GM21515 (cell line): ENCODE results near the gene AUP1.

Source experiments
- ATAC-seq: cut with Tn5 transposase; IDR thresholded peaks from one replicate; pipeline ENCODE4 v1.9.1; 2021; ENCODE audit not compliant: unreplicated experiment

AUP1 gene

DNA sequence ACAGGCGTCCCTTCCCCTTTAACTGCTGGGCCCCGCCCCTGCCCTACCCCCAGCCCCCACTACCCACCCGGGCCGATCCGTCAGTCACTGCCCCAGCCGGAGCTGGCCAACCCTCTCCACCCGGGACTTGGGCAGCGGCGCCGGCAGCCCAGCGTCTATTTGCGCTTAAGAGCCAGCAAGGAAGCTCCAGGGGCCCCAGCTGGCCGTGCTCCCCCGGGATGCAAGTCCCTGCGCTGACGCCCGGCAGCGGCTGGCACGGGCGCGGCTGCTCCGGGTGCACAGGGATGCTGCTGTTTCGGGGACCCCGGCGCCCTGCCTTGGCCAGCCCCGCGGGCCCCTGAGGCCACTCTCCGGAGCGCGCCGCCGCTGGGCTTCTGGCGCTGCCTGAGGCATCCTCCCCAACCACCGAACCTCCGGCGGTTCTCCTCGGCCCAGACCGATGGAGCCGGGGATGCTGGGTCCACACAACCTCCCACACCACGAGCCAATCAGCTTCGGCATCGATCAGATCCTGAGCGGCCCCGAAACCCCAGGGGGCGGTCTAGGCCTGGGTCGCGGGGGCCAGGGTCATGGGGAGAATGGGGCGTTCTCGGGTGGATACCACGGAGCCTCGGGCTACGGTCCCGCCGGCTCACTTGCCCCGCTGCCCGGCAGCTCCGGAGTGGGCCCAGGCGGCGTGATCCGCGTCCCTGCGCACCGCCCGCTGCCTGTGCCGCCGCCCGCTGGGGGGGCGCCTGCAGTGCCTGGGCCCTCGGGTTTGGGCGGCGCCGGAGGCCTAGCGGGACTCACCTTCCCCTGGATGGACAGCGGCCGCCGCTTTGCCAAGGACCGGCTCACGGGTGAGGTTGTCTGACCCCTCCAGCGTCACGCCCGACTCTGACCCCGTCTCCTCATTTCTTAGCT is 14.9 kb downstream of the AUP1 start, which contains the start of gene TLX2:
Gene TLX2 (plus strand): TSS at position 83 of the 903 bp plus-strand sequence. CDS start 357 bp downstream, at position 440.
- no peak for ATAC-seq

DNA sequence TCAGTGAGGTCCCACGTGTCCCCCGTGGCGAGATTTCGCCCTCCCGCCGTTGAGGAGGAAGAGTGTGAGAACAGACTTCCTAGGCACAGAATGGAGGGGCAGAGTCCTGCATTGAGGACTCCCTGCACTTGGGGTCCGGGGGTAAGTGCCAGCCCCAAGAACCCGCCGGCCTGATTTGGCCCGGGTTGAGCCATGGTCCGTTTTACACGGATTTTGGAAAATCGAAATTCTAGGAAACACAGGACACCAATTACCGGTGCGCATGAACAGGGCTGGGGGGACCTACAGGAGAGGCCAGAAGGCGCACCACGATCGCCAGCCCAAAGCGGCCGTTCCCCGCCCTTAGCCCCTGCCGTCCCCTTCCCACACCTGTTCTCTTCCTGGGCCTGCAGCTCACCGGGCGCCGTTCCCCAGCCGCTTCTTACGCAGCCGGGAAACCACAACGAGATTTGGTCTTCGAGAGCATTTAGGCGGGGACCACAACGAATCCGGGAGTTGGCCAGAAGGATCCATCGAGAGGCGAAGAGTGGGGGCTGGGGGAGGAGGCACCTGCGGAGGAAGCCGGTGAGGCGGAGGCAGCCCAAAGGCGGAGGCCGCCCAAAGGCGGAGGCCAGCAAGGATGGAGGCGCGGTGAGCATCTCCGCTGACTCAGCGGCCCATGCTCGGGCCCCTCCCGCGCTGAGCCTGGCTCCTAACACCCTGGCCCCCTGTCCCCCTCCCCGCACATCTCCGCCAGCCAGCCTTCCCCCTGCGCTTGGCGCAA is 15.7 kb downstream of the AUP1 start:
- ATAC-seq: no peak

DNA sequence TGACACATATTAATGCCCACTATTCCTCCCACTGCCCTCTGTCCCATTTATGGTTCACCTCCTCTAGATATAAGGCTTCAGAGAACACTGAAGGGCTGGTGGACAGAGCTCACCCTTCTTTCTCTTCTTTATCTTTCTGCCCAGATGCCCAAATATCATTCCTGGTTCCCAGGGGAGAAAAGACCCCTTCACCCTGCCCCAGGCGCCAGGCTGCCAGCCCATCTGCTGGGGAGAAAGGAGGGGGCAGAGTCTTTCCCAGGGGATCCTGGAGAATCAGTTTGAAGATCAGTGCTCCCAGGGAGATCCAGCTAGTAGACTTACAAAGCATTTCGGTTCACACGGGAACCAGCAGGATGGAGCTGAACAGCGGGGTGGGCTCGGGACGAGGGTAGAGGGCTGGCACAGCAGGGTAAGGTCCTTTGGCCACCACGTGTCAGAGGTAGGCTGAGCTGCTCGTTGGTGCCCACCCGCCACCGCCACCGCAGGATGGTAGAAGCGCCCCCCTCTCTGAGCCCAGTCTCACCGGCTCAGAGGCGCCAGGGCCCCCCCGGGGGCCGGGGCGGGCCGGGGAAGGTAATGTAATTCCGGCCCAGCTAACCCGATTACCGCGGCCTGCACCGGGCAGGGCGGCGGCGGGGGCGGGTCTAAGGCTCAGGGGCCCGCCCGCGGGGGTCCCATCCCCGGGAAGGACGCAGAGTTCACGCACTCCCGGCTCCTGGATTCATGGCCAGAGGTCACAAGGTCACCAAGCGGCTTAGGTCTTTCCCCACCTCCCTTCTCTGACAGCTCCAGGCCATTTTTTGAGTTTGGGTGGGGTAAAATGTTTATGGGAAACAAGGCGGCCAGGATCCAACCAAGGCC is 16.5 kb downstream of the AUP1 start:
- ATAC-seq: no peak

DNA sequence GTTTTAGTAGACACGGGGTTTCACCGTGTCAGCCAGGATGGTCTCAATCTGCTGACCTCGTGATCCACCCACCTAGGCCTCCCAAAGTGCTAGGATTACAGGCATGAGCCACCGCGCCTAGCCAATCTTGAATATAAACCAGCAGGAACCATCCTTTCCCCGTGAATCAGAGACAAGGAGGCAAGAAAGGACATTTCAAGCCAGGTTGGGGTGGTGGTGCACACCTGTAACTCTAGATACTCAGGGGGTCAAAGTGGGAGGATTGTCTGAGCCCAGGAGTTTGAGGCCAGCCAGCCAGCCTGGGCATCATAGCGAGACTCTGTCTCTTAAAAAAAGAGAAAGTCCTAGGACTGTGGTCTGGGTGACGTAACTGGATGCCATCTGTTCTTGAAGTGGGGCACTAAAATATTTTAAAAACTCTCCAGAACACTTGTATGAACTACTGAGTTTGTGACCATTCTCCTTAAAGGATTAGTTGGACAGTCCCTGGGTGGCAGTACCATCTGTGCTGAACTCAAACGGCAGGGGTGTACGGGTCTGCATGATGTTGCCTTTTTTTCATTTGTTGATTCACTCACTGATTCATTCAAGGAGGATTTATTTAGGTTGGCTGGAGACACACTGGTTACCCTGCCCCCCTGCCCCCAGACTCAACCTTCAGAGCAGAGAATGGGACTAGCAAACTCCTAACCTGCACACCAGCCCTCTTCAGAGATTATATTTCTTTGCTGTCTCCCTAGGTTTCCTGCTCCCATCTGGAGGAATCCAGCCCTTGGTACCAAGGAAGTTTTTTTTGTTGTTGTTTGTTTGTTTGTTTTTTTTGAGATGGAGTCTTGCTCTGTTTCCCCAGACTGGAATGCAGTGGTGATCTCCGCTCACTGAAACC is 18.2 kb downstream of the AUP1 start:
- no peak for ATAC-seq

DNA sequence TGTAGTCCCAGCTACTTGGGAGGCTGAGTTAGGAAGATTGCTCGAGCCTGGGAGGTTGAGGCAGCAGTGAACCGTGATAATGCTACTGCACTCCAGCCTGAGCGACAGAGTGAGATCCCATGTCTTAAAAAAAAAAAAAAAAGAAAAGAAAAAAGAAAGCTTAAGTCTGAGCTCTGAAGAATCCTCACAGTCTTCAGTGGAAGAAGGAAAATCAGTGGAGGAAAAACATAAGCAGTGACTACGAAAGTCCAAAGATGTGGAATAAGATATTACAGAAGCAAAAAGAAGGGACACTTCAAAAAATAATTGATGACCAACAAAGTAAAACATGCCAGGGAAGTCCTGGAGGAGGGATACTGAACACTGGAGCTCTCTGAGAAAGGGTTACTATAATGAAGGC is 19.2 kb downstream of the AUP1 start:
- ATAC-seq: no peak

DNA sequence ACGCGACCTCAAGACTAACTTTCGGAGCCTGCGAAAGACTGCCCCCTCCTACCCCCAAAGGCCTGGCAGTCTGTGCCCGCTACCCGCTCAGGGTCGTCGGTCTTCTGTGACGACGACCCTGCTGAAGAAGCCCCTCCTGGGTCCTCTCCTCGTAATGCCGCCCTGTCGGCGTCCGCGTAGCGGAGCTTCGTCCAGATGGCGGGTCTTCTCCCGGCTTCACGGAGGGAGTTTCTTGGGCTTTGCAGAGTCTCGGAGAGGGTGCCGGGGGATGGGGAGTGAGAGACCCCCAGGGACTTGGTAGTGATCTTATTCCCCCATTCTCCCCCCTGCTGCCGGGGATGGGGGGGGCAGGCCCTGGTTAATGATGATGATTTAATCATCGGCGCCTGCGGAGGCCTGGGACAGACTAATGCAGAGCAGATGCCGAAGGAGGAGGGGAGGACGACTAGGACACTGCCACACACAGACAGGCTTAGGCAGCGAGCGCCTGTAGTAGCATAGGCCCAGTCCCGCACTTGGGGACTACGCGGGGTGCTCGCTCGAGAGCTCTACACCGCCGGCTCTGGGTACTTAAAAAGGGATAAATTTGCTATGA is 21.5 kb downstream of the AUP1 start:
- ATAC-seq: peak; percentile 12

DNA sequence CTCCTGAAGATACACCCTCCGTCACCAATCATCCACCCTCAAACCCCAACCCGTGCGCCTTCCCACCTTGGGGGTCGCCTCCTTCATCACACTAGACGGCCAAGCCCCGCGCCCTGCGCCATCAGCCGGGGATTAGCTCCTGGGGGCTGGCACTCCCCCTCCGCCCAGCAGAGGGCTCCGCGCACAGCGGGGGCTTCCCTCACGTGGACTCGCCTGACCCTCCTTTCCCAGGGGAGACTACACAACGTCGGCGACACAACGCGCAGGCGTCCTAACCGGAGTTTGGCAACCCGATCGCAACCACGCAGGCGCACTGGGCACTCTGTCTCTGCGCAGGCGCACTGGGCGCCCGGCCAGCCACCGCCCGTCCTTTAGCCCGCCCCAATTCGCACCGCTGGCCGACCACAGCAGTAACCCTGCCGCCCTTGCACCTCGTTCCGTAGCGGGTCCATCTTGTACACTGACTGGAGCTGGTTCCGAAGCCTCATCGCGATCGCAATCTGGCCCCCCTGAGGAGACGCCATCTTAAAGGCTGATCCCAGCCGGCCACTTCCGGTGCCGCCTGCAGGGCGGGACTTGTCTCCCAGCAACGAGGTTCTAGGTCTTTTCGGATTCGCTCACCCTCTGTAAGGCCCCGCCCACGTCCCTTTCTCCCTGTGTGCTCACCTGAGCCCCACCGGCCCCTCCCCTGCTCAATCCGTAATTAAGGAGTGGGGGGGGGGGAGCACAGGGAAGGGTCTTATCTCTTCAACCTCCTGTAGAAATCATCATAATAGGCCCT is 22.2 kb downstream of the AUP1 start, which contains the start of gene PCGF1:
Gene PCGF1 (minus strand): TSS at position 551 of the 781 bp plus-strand sequence. CDS start 27 bp downstream, at position 524.
- peak; percentile 88 for ATAC-seq

DNA sequence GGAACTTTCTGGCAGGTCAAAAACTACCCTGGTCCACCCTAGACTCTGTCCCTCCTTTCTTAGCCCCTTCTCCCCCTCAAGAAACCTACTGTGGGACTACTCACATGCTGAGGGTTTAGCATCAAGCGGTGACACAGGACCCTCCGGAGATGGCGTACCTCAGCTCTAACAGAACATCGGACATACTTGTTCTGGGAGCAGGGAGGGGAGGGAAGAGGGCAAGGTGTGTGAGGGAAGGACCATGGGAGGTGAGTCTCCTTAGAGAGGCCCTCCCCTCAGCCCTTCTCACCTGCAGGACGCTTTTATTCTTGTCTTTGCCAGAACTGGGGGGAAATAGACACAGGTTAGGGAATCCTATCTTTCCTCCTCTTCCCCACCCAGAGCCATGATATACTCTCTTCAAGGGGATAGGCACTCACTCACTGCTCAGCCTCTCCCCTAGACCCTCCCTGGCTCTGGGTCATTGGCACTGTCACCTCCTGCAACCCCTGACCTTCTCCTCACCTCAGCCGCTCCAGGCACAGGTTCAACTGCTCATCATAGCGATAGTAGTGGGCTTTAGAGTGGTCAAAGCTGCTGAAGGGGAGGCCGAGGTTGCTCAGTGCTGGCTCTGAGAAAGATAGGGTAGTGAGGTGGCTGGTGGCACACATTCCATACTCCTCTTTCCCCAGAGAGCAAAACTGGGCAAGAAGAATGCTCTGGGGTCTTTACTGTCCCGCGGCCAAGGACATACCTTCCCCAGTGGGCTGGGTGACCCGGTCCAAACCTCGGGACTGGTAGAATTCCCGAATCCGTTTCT is 23.9 kb downstream of the AUP1 start:
- no peak for ATAC-seq

DNA sequence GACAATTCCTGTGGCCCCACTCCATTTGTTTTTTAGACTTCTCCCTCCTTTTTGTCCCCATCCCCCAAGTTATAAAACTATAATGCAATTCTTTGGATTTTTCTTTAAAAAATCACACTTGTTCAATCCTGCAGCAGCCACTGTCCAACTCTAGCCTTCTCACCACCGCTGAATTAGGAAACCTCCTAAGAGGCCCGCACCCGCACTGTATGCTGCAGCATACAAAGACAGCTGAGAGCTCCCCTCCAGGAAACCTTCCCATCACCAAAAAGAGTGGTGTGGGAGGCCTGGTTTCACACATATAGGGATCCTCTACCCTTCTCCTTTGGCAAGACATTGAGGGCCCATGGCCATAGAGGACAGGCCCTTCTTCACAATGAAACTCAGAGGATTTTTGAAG is 24.9 kb downstream of the AUP1 start:
- no peak for ATAC-seq

DNA sequence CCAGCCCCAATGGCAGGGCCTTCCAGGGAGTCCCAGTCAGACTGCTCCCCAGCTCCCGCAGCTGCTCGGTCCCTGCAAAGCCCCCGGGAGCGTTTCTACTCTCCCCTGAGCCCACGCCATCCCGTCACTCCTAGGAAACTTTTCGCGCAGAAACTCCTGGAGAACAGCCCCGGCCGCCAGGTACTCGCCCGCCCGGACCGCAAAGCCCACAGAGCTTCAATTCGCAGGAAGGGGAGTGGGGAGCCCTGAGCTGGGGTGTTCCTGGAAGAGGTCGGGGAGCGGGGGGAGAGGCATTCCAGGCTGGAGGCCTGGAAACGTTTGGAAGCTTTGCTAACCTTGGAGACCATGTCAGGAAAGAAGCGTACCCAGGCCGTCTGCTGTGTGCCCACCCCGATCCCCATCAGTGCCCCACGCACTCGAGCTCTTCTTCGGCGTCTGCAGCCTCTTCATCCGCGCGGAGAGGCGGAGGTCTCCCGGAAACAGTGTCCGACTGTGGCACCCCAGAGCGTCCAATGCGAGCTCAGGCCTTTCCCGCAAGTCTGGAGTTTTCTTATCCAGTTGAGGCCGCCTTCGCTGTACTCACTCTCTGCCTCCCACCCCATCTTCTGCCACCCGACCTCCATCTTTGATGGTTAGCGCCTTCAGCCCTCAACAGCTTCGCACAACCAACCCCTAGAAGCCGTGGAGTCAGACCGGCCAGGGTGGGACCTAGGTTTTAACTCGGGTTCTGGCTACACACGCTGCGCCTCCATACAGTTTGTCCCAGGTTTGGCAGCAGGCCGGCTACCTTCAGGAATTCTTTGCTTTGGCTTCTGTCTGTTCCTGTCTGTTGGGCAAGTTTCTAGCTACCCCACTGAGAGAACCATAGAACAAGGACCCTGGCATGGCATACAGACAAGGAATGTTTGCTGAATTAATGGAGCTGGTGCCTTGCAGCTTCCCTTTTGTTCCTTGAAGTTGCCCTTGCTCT is 25.7 kb downstream of the AUP1 start:
- no peak for ATAC-seq

DNA sequence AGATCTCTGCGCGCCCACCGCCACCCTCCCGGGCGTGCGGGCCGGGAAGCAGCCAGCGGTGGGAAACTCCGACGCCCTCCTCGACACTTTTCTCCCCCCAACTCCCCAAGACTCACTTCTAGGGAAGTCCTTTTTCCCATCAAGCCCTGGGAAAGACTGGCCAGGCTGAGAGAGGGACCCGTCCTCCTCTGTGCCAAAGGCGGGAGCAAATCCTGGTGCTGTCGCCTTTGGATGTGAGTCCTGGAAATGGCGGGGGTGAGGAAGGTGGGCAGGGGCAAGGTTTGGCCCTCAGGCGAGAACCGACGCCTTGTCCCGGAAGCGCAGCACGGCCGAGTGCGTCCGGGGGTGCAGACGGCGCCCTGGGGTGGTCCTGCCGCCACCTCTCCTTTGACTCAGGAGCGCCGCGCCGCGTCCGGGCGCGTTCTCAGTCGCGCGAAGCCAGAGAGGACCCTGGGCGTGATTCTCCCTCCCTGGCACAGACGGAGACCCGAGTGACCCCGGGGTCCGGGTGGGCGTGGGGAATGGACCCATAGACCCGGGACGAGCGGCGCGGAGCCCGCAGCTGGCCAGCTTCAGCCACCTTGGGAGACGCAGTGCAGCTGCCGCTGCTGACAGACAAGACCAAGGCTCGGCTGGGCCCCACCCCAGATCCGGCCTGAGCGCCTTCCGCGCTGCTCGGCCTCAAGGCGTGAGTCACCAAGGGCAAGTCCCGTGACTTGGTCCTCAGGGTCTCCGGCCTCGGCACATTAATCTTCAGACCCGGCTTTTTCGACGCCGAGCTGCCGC is 26.6 kb downstream of the AUP1 start:
- peak; percentile 33 for ATAC-seq

DNA sequence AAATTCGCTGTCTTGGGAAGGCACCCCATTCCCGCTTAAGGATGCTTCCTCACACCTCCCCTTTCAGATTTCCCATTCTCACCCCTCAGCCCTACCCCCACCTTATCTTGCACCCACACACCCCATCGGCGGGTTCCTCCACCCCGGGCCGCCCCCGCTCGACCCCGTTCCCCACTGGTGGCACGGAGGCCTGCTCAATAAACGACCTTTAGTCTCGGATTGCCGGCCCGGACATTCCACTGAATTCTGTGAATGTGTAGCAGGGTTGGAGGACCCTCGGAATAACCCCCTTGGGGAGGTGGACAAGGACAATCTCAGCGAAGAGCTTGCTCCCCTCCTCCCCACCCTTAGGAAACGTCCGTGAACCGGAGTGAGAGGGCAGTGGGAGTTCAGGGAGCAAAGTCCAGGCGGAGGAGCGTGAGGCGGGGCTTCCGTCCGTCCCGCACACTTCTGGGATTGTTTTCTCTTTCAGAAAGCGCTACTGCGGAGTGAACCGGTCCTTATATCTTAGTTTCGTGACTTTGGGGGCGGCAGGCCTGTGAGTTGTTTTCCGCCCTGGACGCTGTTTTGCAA is 27.3 kb downstream of the AUP1 start:
- no peak for ATAC-seq

DNA sequence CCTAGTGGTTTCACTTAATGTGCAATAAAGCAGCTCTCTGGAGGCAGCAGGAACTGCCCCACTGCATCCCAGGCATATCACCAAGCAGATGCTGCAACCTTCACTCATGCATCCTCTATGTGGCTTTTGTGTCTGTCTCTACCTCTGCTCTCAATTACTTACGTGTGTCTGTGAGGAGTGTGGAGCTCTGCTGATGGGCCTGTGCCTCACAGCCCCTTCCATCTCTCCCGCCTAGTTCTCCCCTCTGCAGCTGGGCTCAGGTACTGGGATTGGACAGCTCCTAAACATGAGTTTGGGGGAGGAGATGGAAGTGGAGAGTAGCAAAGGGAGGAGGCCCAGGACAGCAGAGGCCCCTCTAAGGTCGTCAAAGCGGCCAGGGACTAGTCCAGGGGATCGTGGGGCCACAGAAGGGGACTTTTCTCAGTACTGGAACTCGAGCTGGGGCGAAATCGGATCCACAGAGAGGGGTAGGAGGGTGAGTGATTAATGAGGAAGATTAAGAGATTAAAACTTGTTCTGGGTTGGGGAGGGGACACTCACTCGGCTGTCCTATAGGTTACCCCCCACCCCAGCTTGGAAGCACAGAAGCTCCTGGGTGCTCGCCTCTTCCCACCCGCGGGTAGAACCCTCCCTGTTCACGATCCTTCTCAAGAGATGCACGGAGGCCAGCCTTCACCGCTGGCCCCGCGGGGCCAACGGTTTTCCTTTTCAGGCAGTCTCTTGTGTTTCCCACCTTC is 28.0 kb downstream of the AUP1 start:
- no peak for ATAC-seq

DNA sequence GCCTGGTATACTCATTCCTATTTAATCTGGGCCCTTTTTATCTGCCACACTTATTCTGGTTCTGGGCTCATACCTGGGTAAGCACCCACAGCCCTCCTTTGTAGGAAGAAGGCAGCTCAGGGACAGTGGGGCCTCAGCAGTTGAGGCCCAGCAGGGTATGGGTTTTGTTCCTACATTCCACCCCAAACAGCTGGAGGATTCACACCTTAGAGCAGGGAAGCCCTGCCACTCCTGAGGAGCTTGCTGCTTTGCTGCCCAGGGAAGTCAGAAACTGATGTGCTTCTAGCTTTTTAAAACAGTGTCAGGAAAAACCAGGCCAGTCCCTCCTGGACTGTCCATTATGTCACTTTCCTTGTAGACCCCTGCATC is 28.9 kb downstream of the AUP1 start:
- ATAC-seq: no peak

DNA sequence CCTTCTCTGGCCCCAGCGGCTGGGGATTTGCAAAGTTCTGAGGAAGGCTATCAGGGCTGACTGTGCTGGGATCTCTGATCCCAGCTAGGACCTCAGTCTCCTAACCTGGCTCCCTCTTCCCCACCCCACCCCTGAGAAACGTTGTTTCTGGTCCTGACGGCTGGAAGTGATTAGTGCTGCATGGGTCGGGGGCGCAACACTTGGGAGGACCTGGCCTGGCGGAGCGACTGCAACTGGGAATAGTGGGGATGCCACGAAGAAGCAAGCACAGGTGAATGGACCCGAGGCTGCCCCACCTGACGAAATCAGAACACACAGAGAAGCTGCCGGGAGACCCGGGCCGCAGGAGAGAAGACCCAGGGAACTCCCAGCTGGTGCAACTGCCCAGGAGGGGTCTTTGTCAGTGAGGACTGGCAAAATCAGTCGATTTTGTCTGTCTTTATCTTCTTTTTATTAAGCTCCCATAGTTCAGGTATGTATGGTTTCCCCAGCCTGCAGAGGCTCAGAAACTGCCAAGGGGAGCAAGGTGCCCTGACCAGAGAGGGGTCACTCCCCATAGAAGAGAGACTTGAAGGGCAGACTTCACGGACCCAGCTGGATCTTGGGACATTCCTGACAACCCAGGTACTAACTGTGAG is 29.4 kb downstream of the AUP1 start:
- no peak for ATAC-seq
